Cerebellar nuclear complex (tissue), 1 donor: ENCODE data around the gene ATP2C1.
"Not testable (repeated sequence)": the region's sequence is repeated elsewhere in the genome, so short reads cannot be mapped to it uniquely, and the experiment has no call there.

Source experiments
- DNase-seq, 2 experiments: peaks; one replicate each; lab custom pipeline; 2025; lab: John Stamatoyannopoulos, UW

The ATP2C1 gene

GRCh38 chr3:130893376-130894129 is at the start of gene ATP2C1:
Gene ATP2C1, plus strand, starts transcription at chr3:130894084. Its CDS starts 686 bp downstream, at chr3:130894770.
- peak; percentile 22 to 64 for DNase-seq

GRCh38 chr3:130844462-130844861 is 49.4 kb upstream of the ATP2C1 start:
- no peak for DNase-seq

GRCh38 chr3:130846181-130846580 is 47.7 kb upstream of the ATP2C1 start:
- no peak for DNase-seq

GRCh38 chr3:130849091-130849552 is 44.8 kb upstream of the ATP2C1 start:
- peak; percentile 83 to 89 for DNase-seq

- DNase-seq: no peak
These were observed 43.7 kb upstream of the ATP2C1 start for GRCh38 chr3:130850044-130850797.

GRCh38 chr3:130850843-130851242 is 43.0 kb upstream of the ATP2C1 start:
- no peak for DNase-seq

GRCh38 chr3:130851277-130851676 is 42.6 kb upstream of the ATP2C1 start:
- DNase-seq: no peak

- DNase-seq: no peak
These were observed 40.3 kb upstream of the ATP2C1 start for GRCh38 chr3:130853581-130853980.

GRCh38 chr3:130854208-130854864 is 39.5 kb upstream of the ATP2C1 start:
- no peak for DNase-seq

- no peak for DNase-seq
These were observed 36.4 kb upstream of the ATP2C1 start for GRCh38 chr3:130857336-130858026.

GRCh38 chr3:130862130-130862529 is 31.8 kb upstream of the ATP2C1 start:
- not testable (repeated sequence) for DNase-seq

- DNase-seq: no peak
These were observed 28.4 kb upstream of the ATP2C1 start for GRCh38 chr3:130865489-130865888.

GRCh38 chr3:130866327-130866726 is 27.6 kb upstream of the ATP2C1 start:
- DNase-seq: no peak

- DNase-seq: no peak
These were observed 23.5 kb upstream of the ATP2C1 start for GRCh38 chr3:130870423-130870822.

GRCh38 chr3:130876594-130876993 is 17.3 kb upstream of the ATP2C1 start:
- DNase-seq: no peak

- DNase-seq: no peak
These were observed 15.4 kb upstream of the ATP2C1 start for GRCh38 chr3:130878464-130878863.

GRCh38 chr3:130889416-130889946 is 4.4 kb upstream of the ATP2C1 start:
- no peak for DNase-seq

- DNase-seq: peak; percentile 37 to 68
These were observed 1.0 kb upstream of the ATP2C1 start for GRCh38 chr3:130892759-130893375.

GRCh38 chr3:130894130-130894985 is 474 bp downstream of the ATP2C1 start:
- DNase-seq: no peak

GRCh38 chr3:130894986-130895280 is 1.0 kb downstream of the ATP2C1 start:
- DNase-seq: no peak
